Ishikawa (cell line): ENCODE measurements around the gene SLC44A4.

Experiments used
- CEBPB ChIP-seq: IDR thresholded peaks from 2 replicates; pipeline ENCODE4 v1.6.1; 2012
- CREB1 ChIP-seq: IDR thresholded peaks from 2 replicates; pipeline ENCODE4 v1.6.1; 2012; ENCODE audit warnings: low read depth
- EGR1 ChIP-seq: IDR thresholded peaks from 2 replicates; pipeline ENCODE4 v1.6.1; 2012
- FOXM1 ChIP-seq: IDR thresholded peaks from 2 replicates; pipeline ENCODE4 v1.6.1; 2012; ENCODE audit warnings: low read depth, borderline replicate concordance
- MAX ChIP-seq: IDR thresholded peaks from 2 replicates; pipeline ENCODE4 v1.6.1; 2012
- TAF1 ChIP-seq: IDR thresholded peaks from 2 replicates; pipeline ENCODE4 v1.6.1; 2012; ENCODE audit warnings: low read depth, mild to moderate bottlenecking
- TCF12 ChIP-seq: IDR thresholded peaks from 2 replicates; pipeline ENCODE4 v1.6.1; 2012; ENCODE audit warnings: low read depth
- TEAD4 ChIP-seq: IDR thresholded peaks from 2 replicates; pipeline ENCODE4 v1.6.1; 2012
- YY1 ChIP-seq: IDR thresholded peaks from 2 replicates; pipeline ENCODE4 v1.6.1; 2012; ENCODE audit warnings: low read depth
- ZBTB7A ChIP-seq: IDR thresholded peaks from 2 replicates; pipeline ENCODE4 v1.6.1; 2012; ENCODE audit warnings: low read depth
- TF ChIP-seq, protein P1 (sequence below): IDR thresholded peaks from 2 replicates; pipeline ENCODE4 v1.6.1; 2012
- TF ChIP-seq, protein P2 (sequence below): IDR thresholded peaks from 2 replicates; pipeline ENCODE4 v1.6.1; 2012; ENCODE audit warnings: low read depth, mild to moderate bottlenecking

The SLC44A4 gene

DNA sequence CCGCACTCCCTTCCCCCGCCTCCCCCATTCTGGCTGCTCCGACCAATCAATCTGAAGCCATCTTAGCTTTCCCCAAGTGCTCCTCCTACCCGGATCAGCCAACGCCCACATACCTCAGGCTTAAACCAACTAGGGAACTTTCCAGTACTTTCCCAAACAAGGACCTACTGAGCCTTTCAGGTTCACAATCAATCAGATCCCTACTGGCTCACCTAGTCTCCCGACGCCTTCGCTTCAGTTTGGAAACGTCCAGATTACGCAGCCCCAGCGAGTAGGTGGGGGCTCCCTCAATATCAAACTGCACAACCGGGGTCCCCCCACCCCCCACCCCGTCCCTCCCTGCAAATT is 64.1 kb downstream of the SLC44A4 start:
- TF ChIP-seq MAX, result peak; percentile 74; the same call in 1 of the 2 replicates
- no peak for TF ChIP-seq ZBTB7A

- no peak for TF ChIP-seq ZBTB7A
- no peak for TF ChIP-seq TCF12
- no peak for TF ChIP-seq CEBPB
- TF ChIP-seq, protein P1, sequence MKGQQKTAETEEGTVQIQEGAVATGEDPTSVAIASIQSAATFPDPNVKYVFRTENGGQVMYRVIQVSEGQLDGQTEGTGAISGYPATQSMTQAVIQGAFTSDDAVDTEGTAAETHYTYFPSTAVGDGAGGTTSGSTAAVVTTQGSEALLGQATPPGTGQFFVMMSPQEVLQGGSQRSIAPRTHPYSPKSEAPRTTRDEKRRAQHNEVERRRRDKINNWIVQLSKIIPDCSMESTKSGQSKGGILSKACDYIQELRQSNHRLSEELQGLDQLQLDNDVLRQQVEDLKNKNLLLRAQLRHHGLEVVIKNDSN, result no peak
- no peak for TF ChIP-seq YY1
- TF ChIP-seq MAX, result no peak
- no peak for TF ChIP-seq TAF1
- TF ChIP-seq TEAD4, result no peak
- no peak for TF ChIP-seq FOXM1
- no peak for TF ChIP-seq EGR1
- TF ChIP-seq, protein P2, sequence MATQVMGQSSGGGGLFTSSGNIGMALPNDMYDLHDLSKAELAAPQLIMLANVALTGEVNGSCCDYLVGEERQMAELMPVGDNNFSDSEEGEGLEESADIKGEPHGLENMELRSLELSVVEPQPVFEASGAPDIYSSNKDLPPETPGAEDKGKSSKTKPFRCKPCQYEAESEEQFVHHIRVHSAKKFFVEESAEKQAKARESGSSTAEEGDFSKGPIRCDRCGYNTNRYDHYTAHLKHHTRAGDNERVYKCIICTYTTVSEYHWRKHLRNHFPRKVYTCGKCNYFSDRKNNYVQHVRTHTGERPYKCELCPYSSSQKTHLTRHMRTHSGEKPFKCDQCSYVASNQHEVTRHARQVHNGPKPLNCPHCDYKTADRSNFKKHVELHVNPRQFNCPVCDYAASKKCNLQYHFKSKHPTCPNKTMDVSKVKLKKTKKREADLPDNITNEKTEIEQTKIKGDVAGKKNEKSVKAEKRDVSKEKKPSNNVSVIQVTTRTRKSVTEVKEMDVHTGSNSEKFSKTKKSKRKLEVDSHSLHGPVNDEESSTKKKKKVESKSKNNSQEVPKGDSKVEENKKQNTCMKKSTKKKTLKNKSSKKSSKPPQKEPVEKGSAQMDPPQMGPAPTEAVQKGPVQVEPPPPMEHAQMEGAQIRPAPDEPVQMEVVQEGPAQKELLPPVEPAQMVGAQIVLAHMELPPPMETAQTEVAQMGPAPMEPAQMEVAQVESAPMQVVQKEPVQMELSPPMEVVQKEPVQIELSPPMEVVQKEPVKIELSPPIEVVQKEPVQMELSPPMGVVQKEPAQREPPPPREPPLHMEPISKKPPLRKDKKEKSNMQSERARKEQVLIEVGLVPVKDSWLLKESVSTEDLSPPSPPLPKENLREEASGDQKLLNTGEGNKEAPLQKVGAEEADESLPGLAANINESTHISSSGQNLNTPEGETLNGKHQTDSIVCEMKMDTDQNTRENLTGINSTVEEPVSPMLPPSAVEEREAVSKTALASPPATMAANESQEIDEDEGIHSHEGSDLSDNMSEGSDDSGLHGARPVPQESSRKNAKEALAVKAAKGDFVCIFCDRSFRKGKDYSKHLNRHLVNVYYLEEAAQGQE, result no peak
- no peak for TF ChIP-seq CREB1
Observed at GRCh38 chr6:31813465-31813849, 65.3 kb downstream of the SLC44A4 start.
